MG63 (cell line): ENCODE results near the gene EEPD1. TPM values are rescaled to one million over a fixed set of nuclear protein-coding genes. Genes with fewer than 3 reads are reported as not detected.

Experiments
- DNase-seq: peaks from one replicate; pipeline ENCODE4 v3.0.0-alpha.2; 2020
- H3K27me3 ChIP-seq: fragments of 250-450 bp; sonication (Bioruptor Pico); 2 replicates; pipeline ENCODE4 v1.5.1; 2020; ENCODE audit warnings: mild to moderate bottlenecking, moderate library complexity
- H3K36me3 ChIP-seq: fragments of 250-450 bp; sonication (Bioruptor Pico); 2 replicates; pipeline ENCODE4 v1.5.1; 2020; ENCODE audit warnings: mild to moderate bottlenecking, moderate library complexity
- H3K4me3 ChIP-seq: fragments of 250-450 bp; sonication (Bioruptor Pico); 2 replicates; pipeline ENCODE4 v1.5.1; 2020; ENCODE audit warnings: mild to moderate bottlenecking, moderate library complexity
- H3K9me3 ChIP-seq: fragments of 250-450 bp; sonication (Bioruptor Pico); 2 replicates; pipeline ENCODE4 v1.5.1; 2020; ENCODE audit warnings: mild to moderate bottlenecking, moderate library complexity
- total RNA-seq: library from RNA; depleted of rRNA; stranded (reverse); fragments of >200 nt; shearing (Covaris generic); gene quantifications from 2 replicates; pipeline ENCODE4 v1.2.3, GENCODE V29; 2014; ENCODE audit warnings: low replicate concordance

The EEPD1 gene
- total RNA-seq, 1 experiment from 2014 or later = 8.6 TPM

- no peaks in the 10 kb centered on the region for H3K27me3 ChIP-seq
- no peak overlapping the region for H3K4me3 ChIP-seq
- DNase-seq = no peak
- no peaks in the 10 kb centered on the region for H3K36me3 ChIP-seq
- H3K9me3 ChIP-seq = no peaks in the 10 kb centered on the region
These were observed 14.5 kb downstream of the EEPD1 start for GRCh38 chr7:36167403-36168050.

GRCh38 chr7:36171503-36171902, 18.4 kb downstream of the EEPD1 start:
- H3K27me3 ChIP-seq = no peaks in the 10 kb centered on the region
- no peak for DNase-seq
- no peaks in the 10 kb centered on the region for H3K9me3 ChIP-seq
- no peak overlapping the region for H3K4me3 ChIP-seq
- H3K36me3 ChIP-seq = no peaks in the 10 kb centered on the region

- Histone ChIP-seq H3K9me3 (no peaks in the 10 kb centered on the region), H3K36me3 (no peaks in the 10 kb centered on the region), H3K27me3 (no peaks in the 10 kb centered on the region), H3K4me3 (no peak overlapping the region)
- DNase-seq = no peak
These were observed 22.8 kb downstream of the EEPD1 start for GRCh38 chr7:36175886-36176285.

- DNase-seq = no peak
- Histone ChIP-seq H3K27me3 (no peaks in the 10 kb centered on the region), H3K9me3 (no peaks in the 10 kb centered on the region), H3K36me3 (no peaks in the 10 kb centered on the region), H3K4me3 (no peak overlapping the region)
These were observed 23.6 kb downstream of the EEPD1 start for GRCh38 chr7:36176697-36177096.

GRCh38 chr7:36180121-36180520, 27.1 kb downstream of the EEPD1 start:
- no peak for DNase-seq
- H3K27me3 ChIP-seq = no peaks in the 10 kb centered on the region
- H3K9me3 ChIP-seq = no peaks in the 10 kb centered on the region
- H3K36me3 ChIP-seq = no peaks in the 10 kb centered on the region
- H3K4me3 ChIP-seq = no peak overlapping the region

GRCh38 chr7:36181668-36182067, 28.6 kb downstream of the EEPD1 start:
- H3K36me3 ChIP-seq = no peaks in the 10 kb centered on the region
- no peak overlapping the region for H3K4me3 ChIP-seq
- H3K9me3 ChIP-seq = no peaks in the 10 kb centered on the region
- H3K27me3 ChIP-seq = no peaks in the 10 kb centered on the region
- no peak for DNase-seq

- H3K9me3 ChIP-seq = no peaks in the 10 kb centered on the region
- DNase-seq = no peak
- H3K27me3 ChIP-seq = no peaks in the 10 kb centered on the region
- no peaks in the 10 kb centered on the region for H3K36me3 ChIP-seq
- no peak overlapping the region for H3K4me3 ChIP-seq
These were observed 30.0 kb downstream of the EEPD1 start for GRCh38 chr7:36182854-36183604.

- no peak for DNase-seq
- H3K9me3 ChIP-seq = no peaks in the 10 kb centered on the region
- H3K4me3 ChIP-seq = no peak overlapping the region
- no peaks in the 10 kb centered on the region for H3K27me3 ChIP-seq
- H3K36me3 ChIP-seq = no peaks in the 10 kb centered on the region
These were observed 32.0 kb downstream of the EEPD1 start for GRCh38 chr7:36185092-36185491.

- no peaks in the 10 kb centered on the region for H3K9me3 ChIP-seq
- no peaks in the 10 kb centered on the region for H3K27me3 ChIP-seq
- no peak for DNase-seq
- no peaks in the 10 kb centered on the region for H3K36me3 ChIP-seq
- no peak overlapping the region for H3K4me3 ChIP-seq
These were observed 32.7 kb downstream of the EEPD1 start for GRCh38 chr7:36185756-36186155.

GRCh38 chr7:36186359-36187121, 33.5 kb downstream of the EEPD1 start:
- DNase-seq = no peak
- no peaks in the 10 kb centered on the region for H3K36me3 ChIP-seq
- H3K9me3 ChIP-seq = no peaks in the 10 kb centered on the region
- H3K4me3 ChIP-seq = no peak overlapping the region
- no peaks in the 10 kb centered on the region for H3K27me3 ChIP-seq

- Histone ChIP-seq H3K27me3 (no peaks in the 10 kb centered on the region), H3K36me3 (no peaks in the 10 kb centered on the region), H3K9me3 (no peaks in the 10 kb centered on the region), H3K4me3 (no peak overlapping the region)
- DNase-seq = no peak
These were observed 35.2 kb downstream of the EEPD1 start for GRCh38 chr7:36188266-36188665.

- H3K4me3 ChIP-seq = no peak overlapping the region
- no peak for DNase-seq
- H3K9me3 ChIP-seq = no peaks in the 10 kb centered on the region
- H3K27me3 ChIP-seq = no peaks in the 10 kb centered on the region
- H3K36me3 ChIP-seq = no peaks in the 10 kb centered on the region
These were observed 35.9 kb downstream of the EEPD1 start for GRCh38 chr7:36188906-36189305.

- Histone ChIP-seq H3K4me3 (no peak overlapping the region), H3K36me3 (no peaks in the 10 kb centered on the region), H3K27me3 (no peaks in the 10 kb centered on the region), H3K9me3 (no peaks in the 10 kb centered on the region)
- no peak for DNase-seq
These were observed 37.6 kb downstream of the EEPD1 start for GRCh38 chr7:36190447-36191291.

- H3K27me3 ChIP-seq = no peaks in the 10 kb centered on the region
- H3K36me3 ChIP-seq = no peaks in the 10 kb centered on the region
- DNase-seq = no peak
- no peaks in the 10 kb centered on the region for H3K9me3 ChIP-seq
- H3K4me3 ChIP-seq = no peak overlapping the region
These were observed 38.4 kb downstream of the EEPD1 start for GRCh38 chr7:36191292-36191920.

GRCh38 chr7:36192053-36192824, 39.2 kb downstream of the EEPD1 start:
- no peaks in the 10 kb centered on the region for H3K36me3 ChIP-seq
- no peaks in the 10 kb centered on the region for H3K27me3 ChIP-seq
- H3K4me3 ChIP-seq = no peak overlapping the region
- H3K9me3 ChIP-seq = no peaks in the 10 kb centered on the region
- DNase-seq = peak; percentile 49

GRCh38 chr7:36192877-36193276, 39.8 kb downstream of the EEPD1 start:
- H3K27me3 ChIP-seq = no peaks in the 10 kb centered on the region
- H3K36me3 ChIP-seq = no peaks in the 10 kb centered on the region
- H3K4me3 ChIP-seq = no peak overlapping the region
- H3K9me3 ChIP-seq = no peaks in the 10 kb centered on the region
- DNase-seq = no peak
